Skeletal muscle satellite cell (primary cell): ENCODE results near the gene PRAC2.

Experiments
- H3K27me3 ChIP-seq: 2 replicates; pipeline ENCODE4 v1.7.0; 2013; ENCODE audit warnings: low read length; ENCODE audit not compliant: control insufficient read depth, insufficient read depth
- H3K36me3 ChIP-seq: 2 replicates; pipeline ENCODE4 v1.7.0; 2013; ENCODE audit warnings: mild to moderate bottlenecking, control low read depth, low read length; ENCODE audit not compliant: insufficient read depth
- H3K4me1 ChIP-seq: 2 replicates; pipeline ENCODE4 v1.7.0; 2013; ENCODE audit warnings: low read length; ENCODE audit not compliant: control insufficient read depth, insufficient read depth
- H3K4me2 ChIP-seq: 2 replicates; pipeline ENCODE4 v1.7.0; 2013; ENCODE audit warnings: mild to moderate bottlenecking, low read length
- H3K4me3 ChIP-seq: 2 replicates; pipeline ENCODE4 v1.7.0; 2013; ENCODE audit warnings: low read length
- H3K9ac ChIP-seq: 2 replicates; pipeline ENCODE4 v1.7.0; 2013; ENCODE audit warnings: mild to moderate bottlenecking, low read depth, low read length, moderate library complexity
- H3K9me3 ChIP-seq: replicated peaks from 2 replicates; pipeline ENCODE4 v1.7.0; 2013; ENCODE audit warnings: mild to moderate bottlenecking, control low read depth, low read length

The PRAC2 gene

GRCh38 chr17:48754500-48755261 lies 31.7 kb downstream of the PRAC2 start:
- Histone ChIP-seq H3K36me3 (no peaks in the 10 kb centered on the region), H3K9ac (no peak overlapping the region), H3K4me1 (peaks cover 11% of the 10 kb centered on the region), H3K27me3 (peaks cover 95% of the 10 kb centered on the region), H3K4me2 (no peak overlapping the region), H3K4me3 (no peak overlapping the region), H3K9me3 (no peaks in the 10 kb centered on the region)

- H3K27me3 ChIP-seq: peaks cover 90% of the 10 kb centered on the region
- H3K4me1 ChIP-seq: peaks cover 11% of the 10 kb centered on the region
Measured at GRCh38 chr17:48755356-48755755, 32.4 kb downstream of the PRAC2 start.

GRCh38 chr17:48756830-48757251 lies 33.9 kb downstream of the PRAC2 start:
- Histone ChIP-seq H3K4me1 (peaks cover 11% of the 10 kb centered on the region), H3K36me3 (no peaks in the 10 kb centered on the region), H3K4me2 (no peak overlapping the region), H3K9me3 (no peaks in the 10 kb centered on the region), H3K27me3 (peaks cover 88% of the 10 kb centered on the region), H3K9ac (no peak overlapping the region), H3K4me3 (no peak overlapping the region)

More at GRCh38 chr17:48755356-48755755, 32.4 kb downstream of the PRAC2 start:
- Histone ChIP-seq H3K4me3 (no peak overlapping the region), H3K9me3 (no peaks in the 10 kb centered on the region), H3K9ac (no peak overlapping the region), H3K36me3 (no peaks in the 10 kb centered on the region), H3K4me2 (no peak overlapping the region)

- peaks cover 87% of the 10 kb centered on the region for H3K27me3 ChIP-seq
- H3K36me3 ChIP-seq: no peaks in the 10 kb centered on the region
- H3K9me3 ChIP-seq: no peaks in the 10 kb centered on the region
- peaks cover 11% of the 10 kb centered on the region for H3K4me1 ChIP-seq
- H3K9ac ChIP-seq: no peak overlapping the region
- no peak overlapping the region for H3K4me2 ChIP-seq
- no peak overlapping the region for H3K4me3 ChIP-seq
Measured at GRCh38 chr17:48757524-48757961, 34.6 kb downstream of the PRAC2 start.

- Histone ChIP-seq H3K4me3 (no peak overlapping the region), H3K27me3 (peaks cover 83% of the 10 kb centered on the region), H3K36me3 (no peaks in the 10 kb centered on the region), H3K4me2 (no peak overlapping the region), H3K9ac (no peak overlapping the region), H3K9me3 (no peaks in the 10 kb centered on the region), H3K4me1 (no peaks in the 10 kb centered on the region)
Measured at GRCh38 chr17:48759288-48759687, 36.3 kb downstream of the PRAC2 start.

GRCh38 chr17:48760411-48760810 lies 37.4 kb downstream of the PRAC2 start:
- Histone ChIP-seq H3K27me3 (peaks cover 79% of the 10 kb centered on the region), H3K36me3 (no peaks in the 10 kb centered on the region), H3K4me1 (no peaks in the 10 kb centered on the region), H3K4me3 (no peak overlapping the region), H3K4me2 (no peak overlapping the region), H3K9ac (no peak overlapping the region), H3K9me3 (no peaks in the 10 kb centered on the region)

GRCh38 chr17:48761114-48761513 lies 38.1 kb downstream of the PRAC2 start:
- no peaks in the 10 kb centered on the region for H3K4me1 ChIP-seq
- H3K36me3 ChIP-seq: no peaks in the 10 kb centered on the region
- no peak overlapping the region for H3K4me2 ChIP-seq
- H3K9me3 ChIP-seq: no peaks in the 10 kb centered on the region
- no peak overlapping the region for H3K9ac ChIP-seq
- H3K27me3 ChIP-seq: peaks cover 79% of the 10 kb centered on the region
- no peak overlapping the region for H3K4me3 ChIP-seq

- Histone ChIP-seq H3K36me3 (no peaks in the 10 kb centered on the region), H3K27me3 (peaks cover 60% of the 10 kb centered on the region), H3K4me1 (no peaks in the 10 kb centered on the region), H3K9me3 (no peaks in the 10 kb centered on the region), H3K9ac (no peak overlapping the region), H3K4me3 (no peak overlapping the region), H3K4me2 (no peak overlapping the region)
Measured at GRCh38 chr17:48767263-48767774, 44.3 kb downstream of the PRAC2 start.

GRCh38 chr17:48769009-48769675 lies 46.2 kb downstream of the PRAC2 start:
- Histone ChIP-seq H3K9me3 (no peaks in the 10 kb centered on the region), H3K36me3 (no peaks in the 10 kb centered on the region), H3K4me2 (no peak overlapping the region), H3K27me3 (peaks cover 56% of the 10 kb centered on the region), H3K4me3 (no peak overlapping the region), H3K4me1 (no peaks in the 10 kb centered on the region), H3K9ac (no peak overlapping the region)

GRCh38 chr17:48770954-48771353 lies 48.0 kb downstream of the PRAC2 start:
- Histone ChIP-seq H3K4me2 (no peak overlapping the region), H3K36me3 (no peaks in the 10 kb centered on the region), H3K9me3 (no peaks in the 10 kb centered on the region), H3K9ac (no peak overlapping the region), H3K4me3 (no peak overlapping the region), H3K4me1 (no peaks in the 10 kb centered on the region), H3K27me3 (peaks cover 43% of the 10 kb centered on the region)

- no peaks in the 10 kb centered on the region for H3K36me3 ChIP-seq
- H3K27me3 ChIP-seq: peaks cover 30% of the 10 kb centered on the region
- no peak overlapping the region for H3K9ac ChIP-seq
- H3K4me1 ChIP-seq: no peaks in the 10 kb centered on the region
- H3K4me3 ChIP-seq: no peak overlapping the region
- no peaks in the 10 kb centered on the region for H3K9me3 ChIP-seq
- H3K4me2 ChIP-seq: no peak overlapping the region
Measured at GRCh38 chr17:48773245-48773644, 50.3 kb downstream of the PRAC2 start.
